Neural cell (in vitro differentiated cells): ENCODE measurements around the gene FAM200C. TPM values are rescaled to one million over a fixed set of nuclear protein-coding genes. Genes with fewer than 3 reads are reported as not detected.

Experiments used
- H2AFZ ChIP-seq: fragments of 200-600, 300-800 bp; sonication (generic), shearing (Covaris generic); 2 replicates; pipeline ENCODE4 v1.6.0; 2014; ENCODE audit warnings: low read depth, mild to moderate bottlenecking, antibody characterized with exemption, low read length, moderate library complexity
- H3F3A ChIP-seq: fragments of 200-600 bp; shearing (Covaris generic); 2 replicates; pipeline ENCODE4 v1.6.1; 2016; ENCODE audit warnings: mild to moderate bottlenecking, moderate library complexity, mixed read lengths, antibody characterized with exemption, low read length; ENCODE audit not compliant: insufficient read depth, poor library complexity, severe bottlenecking
- H3K27ac ChIP-seq: fragments of 200-600, 300-800 bp; sonication (generic), shearing (Covaris generic); 2 replicates; pipeline ENCODE4 v1.5.1; 2014; ENCODE audit warnings: mild to moderate bottlenecking, low read length, moderate library complexity
- H3K27me3 ChIP-seq: fragments of 300-800, 200-600 bp; sonication (generic), shearing (Covaris generic); 2 replicates; pipeline ENCODE4 v1.6.0; 2014; ENCODE audit warnings: mild to moderate bottlenecking, low read depth, low read length, moderate library complexity; ENCODE audit not compliant: insufficient read depth
- H3K36me3 ChIP-seq: fragments of 300-800, 200-600 bp; sonication (generic), shearing (Covaris generic); 2 replicates; pipeline ENCODE4 v1.5.1; 2014; ENCODE audit warnings: mild to moderate bottlenecking, antibody characterized with exemption, low read length, moderate library complexity; ENCODE audit not compliant: insufficient read depth
- H3K4me2 ChIP-seq: fragments of 300-800, 200-600 bp; sonication (generic), shearing (Covaris generic); 2 replicates; pipeline ENCODE4 v1.6.0; 2014; ENCODE audit warnings: mild to moderate bottlenecking, low read length
- H3K4me3 ChIP-seq: fragments of 300-800, 200-600 bp; sonication (generic), shearing (Covaris generic); 2 replicates; pipeline ENCODE4 v1.5.1; 2014; ENCODE audit warnings: mild to moderate bottlenecking, low read length, moderate library complexity
- H3K79me2 ChIP-seq: fragments of 200-600 bp; shearing (Covaris generic); replicated peaks from 2 replicates; pipeline ENCODE4 v1.6.0; 2014; ENCODE audit warnings: mild to moderate bottlenecking, low read length, moderate library complexity; ENCODE audit not compliant: insufficient read depth
- H3K9ac ChIP-seq: fragments of 300-800, 200-600 bp; sonication (generic), shearing (Covaris generic); 2 replicates; pipeline ENCODE4 v1.6.1; 2016; ENCODE audit warnings: mild to moderate bottlenecking, low read length, mixed read lengths
- H3K9me2 ChIP-seq: fragments of 200-600 bp; shearing (Covaris generic); 2 replicates; pipeline ENCODE4 v1.6.1; 2016; ENCODE audit warnings: mild to moderate bottlenecking, low read length, mixed read lengths; ENCODE audit not compliant: insufficient read depth
- H3K9me3 ChIP-seq: fragments of 200-600, 300-800 bp; sonication (generic), shearing (Covaris generic); 2 replicates; pipeline ENCODE4 v1.6.1; 2016; ENCODE audit warnings: mild to moderate bottlenecking, mixed run types, low read length, moderate library complexity, mixed read lengths
- H4K20me1 ChIP-seq: fragments of 200-600 bp; shearing (Covaris generic); 2 replicates; pipeline ENCODE4 v1.6.1; 2016; ENCODE audit warnings: mild to moderate bottlenecking, mixed run types; ENCODE audit not compliant: insufficient read depth
- CTCF ChIP-seq: fragments of 450-650 bp; IDR thresholded peaks from 2 replicates; pipeline ENCODE4 v1.5.1; 2014; ENCODE audit warnings: antibody characterized with exemption, mild to moderate bottlenecking, moderate library complexity; ENCODE audit not compliant: poor library complexity, severe bottlenecking
- EP300 ChIP-seq: fragments of 450-650 bp; conservative IDR thresholded peaks from 2 replicates; pipeline ENCODE4 v1.6.1; 2014; ENCODE audit warnings: antibody characterized with exemption, mild to moderate bottlenecking, moderate library complexity; ENCODE audit not compliant: poor library complexity, severe bottlenecking
- EZH2 ChIP-seq: fragments of 200-600, 300-800 bp; shearing (Covaris generic), sonication (generic); IDR thresholded peaks from 2 replicates; pipeline ENCODE4 v1.6.1; 2014; ENCODE audit warnings: antibody characterized with exemption, low read length, borderline replicate concordance, mild to moderate bottlenecking; ENCODE audit not compliant: insufficient read depth, poor library complexity, severe bottlenecking
- MXI1 ChIP-seq: fragments of 450-650 bp; conservative IDR thresholded peaks from 2 replicates; pipeline ENCODE4 v1.6.1; 2014; ENCODE audit warnings: antibody characterized with exemption, mild to moderate bottlenecking; ENCODE audit not compliant: poor library complexity, severe bottlenecking
- POLR2AphosphoS5 ChIP-seq: IDR thresholded peaks from 2 replicates; pipeline ENCODE4 v1.6.1; 2012
- RAD21 ChIP-seq: fragments of 450-650 bp; conservative IDR thresholded peaks from 2 replicates; pipeline ENCODE4 v1.6.1; 2014; ENCODE audit warnings: antibody characterized with exemption, mild to moderate bottlenecking, moderate library complexity
- REST ChIP-seq: IDR thresholded peaks from 2 replicates; pipeline ENCODE4 v1.6.1; 2012; ENCODE audit warnings: borderline replicate concordance
- SMC3 ChIP-seq: fragments of 450-650 bp; conservative IDR thresholded peaks from 2 replicates; pipeline ENCODE4 v1.6.1; 2014; ENCODE audit warnings: antibody characterized with exemption, mild to moderate bottlenecking, moderate library complexity; ENCODE audit not compliant: poor library complexity
- TAF1 ChIP-seq: IDR thresholded peaks from 2 replicates; pipeline ENCODE4 v1.6.1; 2012; ENCODE audit warnings: low read depth
- polyA plus RNA-seq: library from polyadenylated mRNA; depleted of rRNA; stranded (reverse); fragments of >200 nt; gene quantifications from 2 replicates; pipeline ENCODE4 v1.2.3, GENCODE V29; 2014

Gene FAM200C
- polyA plus RNA-seq, 1 donor from 2014 or later = 21.6 TPM

GRCh38 chr5:160348080-160348479 lies 51.8 kb downstream of the FAM200C start:
- no peak overlapping the region for H3K4me2 ChIP-seq
- H3K9ac ChIP-seq = no peak overlapping the region
- TF ChIP-seq RAD21 (no peak), TAF1 (no peak), SMC3 (no peak), MXI1 (no peak), CTCF (no peak), EP300 (no peak), REST (no peak), EZH2 (no peak), POLR2AphosphoS5 (no peak)
- no peaks in the 10 kb centered on the region for H3K36me3 ChIP-seq
- H3K27ac ChIP-seq = no peak overlapping the region
- H3K9me3 ChIP-seq = no peaks in the 10 kb centered on the region
- no peaks in the 10 kb centered on the region for H3K9me2 ChIP-seq
- no peak overlapping the region for H2AFZ ChIP-seq
- H3K27me3 ChIP-seq = no peaks in the 10 kb centered on the region
- H4K20me1 ChIP-seq = no peaks in the 10 kb centered on the region
- H3K79me2 ChIP-seq = no peaks in the 10 kb centered on the region
- no peaks in the 10 kb centered on the region for H3F3A ChIP-seq
- H3K4me3 ChIP-seq = no peak overlapping the region

GRCh38 chr5:160347448-160347847 lies 52.4 kb downstream of the FAM200C start:
- H3F3A ChIP-seq = no peaks in the 10 kb centered on the region

More at GRCh38 chr5:160347448-160347847, 52.4 kb downstream of the FAM200C start:
- Histone ChIP-seq H3K4me3 (no peak overlapping the region), H3K4me2 (no peak overlapping the region), H4K20me1 (no peaks in the 10 kb centered on the region), H2AFZ (no peak overlapping the region), H3K79me2 (no peaks in the 10 kb centered on the region), H3K27ac (no peak overlapping the region), H3K9me3 (no peaks in the 10 kb centered on the region), H3K36me3 (no peaks in the 10 kb centered on the region), H3K9me2 (no peaks in the 10 kb centered on the region), H3K27me3 (no peaks in the 10 kb centered on the region), H3K9ac (no peak overlapping the region)
- TF ChIP-seq REST (no peak), EP300 (no peak), EZH2 (no peak)

Other genes starting within 250 kb of the FAM200C start
- gene FABP6, start 170.5 kb downstream of the FAM200C start, polyA plus RNA-seq = 3.6 TPM in 1 of 2 replicates, not detected in the other
- 0.28 and 0.84 TPM in 2 replicates for gene CCNJL, start 87.5 kb downstream of the FAM200C start, polyA plus RNA-seq
- gene C1QTNF2, start 29.4 kb downstream of the FAM200C start, polyA plus RNA-seq = 0.09 TPM in 1 of 2 replicates, not detected in the other
- gene SLU7, start 19.0 kb upstream of the FAM200C start, polyA plus RNA-seq = 77.9 and 82.2 TPM in 2 replicates
- 42.6 and 43.2 TPM in 2 replicates for gene PTTG1, start 21.8 kb upstream of the FAM200C start, polyA plus RNA-seq